HG02852 (cell line): ENCODE measurements around the gene MS4A10.
"Not testable (repeated sequence)": the region's sequence is repeated elsewhere in the genome, so short reads cannot be mapped to it uniquely, and the experiment has no call there.

ENCODE experiments used
- ATAC-seq: cut with Tn5 transposase; IDR thresholded peaks from one replicate; pipeline ENCODE4 v1.9.1; 2021; ENCODE audit warnings: mild to moderate bottlenecking, moderate library complexity; ENCODE audit not compliant: unreplicated experiment

Gene MS4A10

GRCh38 chr11:60821827-60822599 lies 36.9 kb downstream of the MS4A10 start:
- ATAC-seq: no peak

GRCh38 chr11:60823745-60824306 lies 38.7 kb downstream of the MS4A10 start:
- not testable (repeated sequence) for ATAC-seq

- ATAC-seq: no peak
Measured at GRCh38 chr11:60825118-60825517, 40.0 kb downstream of the MS4A10 start.

- ATAC-seq: no peak
Measured at GRCh38 chr11:60825790-60826189, 40.7 kb downstream of the MS4A10 start.

- no peak for ATAC-seq
Measured at GRCh38 chr11:60830478-60831142, 45.5 kb downstream of the MS4A10 start.

- no peak for ATAC-seq
Measured at GRCh38 chr11:60831143-60831500, 46.0 kb downstream of the MS4A10 start.

- ATAC-seq: no peak
Measured at GRCh38 chr11:60831501-60832079, 46.5 kb downstream of the MS4A10 start.

GRCh38 chr11:60834742-60835533 lies 49.8 kb downstream of the MS4A10 start:
- no peak for ATAC-seq

GRCh38 chr11:60835534-60835846 lies 50.4 kb downstream of the MS4A10 start:
- no peak for ATAC-seq

GRCh38 chr11:60836866-60837515 lies 51.9 kb downstream of the MS4A10 start:
- no peak for ATAC-seq

- ATAC-seq: no peak
Measured at GRCh38 chr11:60838132-60838531, 53.0 kb downstream of the MS4A10 start.

- no peak for ATAC-seq
Measured at GRCh38 chr11:60840470-60841430, 55.6 kb downstream of the MS4A10 start.

GRCh38 chr11:60841797-60842667 lies 56.9 kb downstream of the MS4A10 start, which contains the start of gene CCDC86:
TSS of gene CCDC86 (plus strand) at chr11:60842113. CDS start at chr11:60842125, 12 bp downstream.
- ATAC-seq: peak; percentile 86

GRCh38 chr11:60842668-60843600 lies 57.8 kb downstream of the MS4A10 start:
- ATAC-seq: no peak

- ATAC-seq: no peak
Measured at GRCh38 chr11:60844045-60844869, 59.1 kb downstream of the MS4A10 start.

GRCh38 chr11:60844870-60845221 lies 59.7 kb downstream of the MS4A10 start:
- no peak for ATAC-seq

- no peak for ATAC-seq
Measured at GRCh38 chr11:60845338-60845737, 60.2 kb downstream of the MS4A10 start.
